Measurements from ENCODE around the gene TTLL10.
"Not testable (repeated sequence)": the region's sequence is repeated elsewhere in the genome, so short reads cannot be mapped to it uniquely, and the experiment has no call there.

GRCh38 chr1:1152431-1152830 lies 21.2 kb upstream of the TTLL10 start:
- not testable (repeated sequence) for TF ChIP-seq ZNF274 (IDR thresholded peaks at IDR 0.05; ENCODE audit: low read depth, low read length); YY1 (IDR thresholded peaks at IDR 0.05; ENCODE audit: insufficient read depth, insufficient read length); SUZ12 (IDR thresholded peaks at IDR 0.05; ENCODE audit: extremely low read depth, insufficient read depth, insufficient read length)

Measured in NT2/D1 (cell line).